Left cardiac atrium (tissue), 4 donors: ENCODE measurements around the gene BLNK. TPM values are rescaled to one million over a fixed set of nuclear protein-coding genes. Genes with fewer than 3 reads are reported as not detected.
"Not testable (repeated sequence)": the region's sequence is repeated elsewhere in the genome, so short reads cannot be mapped to it uniquely, and the experiment has no call there.

ENCODE experiments used
- ATAC-seq, 2 donors: fragments of 200-7000 bp; cut with Tn5 transposase; one replicate each; pipeline ENCODE4 v1.9.1; 2020; ENCODE audit warnings: mild to moderate bottlenecking in 2 of 2, moderate library complexity in 2 of 2
- DNase-seq: peaks from one replicate; pipeline ENCODE4 v3.0.0-alpha.2; 2020
- intact Hi-C, 2 donors: fragments of 100-400 bp; cut with DNase I; formaldehyde crosslinking; loops; one replicate each; pipeline versions ENCODE4 v1.14.1 to v1.15.1; 2022 to 2023
- total RNA-seq, 2 donors: library from RNA; stranded (reverse); fragmentation: NEBNext Ultra II Directional; extraction: Animal tissue kit (Norgen Biotek cat#: 25700); gene quantifications; one replicate each; pipeline ENCODE4 v1.2.1, GENCODE V29; 2021
- donor health status: DM: no; HTN: yes; CAD: no.
- donor health status: DM: no; HTN: yes; CAD: no; lungs with severe emphysema.
- donor health status: DM: yes; HTN: yes; CAD: no.
- donor health status: Dilated cardiomyopathy.

Gene BLNK
- total RNA-seq, 2 donors from 2014 or later, result 1.2 to 3.4 TPM

- ATAC-seq (no peak), DNase-seq (no peak)
- intact Hi-C loops, result no loop called here
These were observed 69.8 kb downstream of the BLNK start for GRCh38 chr10:96201525-96201924.

- intact Hi-C loops, DNase-seq, ATAC-seq: not testable (repeated sequence)
These were observed 81.9 kb downstream of the BLNK start for GRCh38 chr10:96189505-96189904.

GRCh38 chr10:96188916-96189315 lies 82.5 kb downstream of the BLNK start:
- ATAC-seq (no peak), DNase-seq (no peak)
- intact Hi-C loops, result no loop called here

GRCh38 chr10:96188421-96188820 lies 82.9 kb downstream of the BLNK start:
- intact Hi-C loops, result no loop called here
- no peak for ATAC-seq

GRCh38 chr10:96176985-96177384 lies 94.4 kb downstream of the BLNK start:
- ATAC-seq, result no peak

More at GRCh38 chr10:96188421-96188820, 82.9 kb downstream of the BLNK start:
- no peak for DNase-seq

GRCh38 chr10:96172666-96173065 lies 98.7 kb downstream of the BLNK start:
- no peak for DNase-seq
- intact Hi-C loops, result no loop called here
- no peak for ATAC-seq

More at GRCh38 chr10:96176985-96177384, 94.4 kb downstream of the BLNK start:
- no peak for DNase-seq
- intact Hi-C loops, result no loop called here

GRCh38 chr10:96170230-96170629 lies 101.1 kb downstream of the BLNK start:
- intact Hi-C loops, result no loop called here
- DNase-seq, result no peak
- no peak for ATAC-seq

- intact Hi-C loops, result no loop called here
- DNase-seq, result no peak
- no peak for ATAC-seq
These were observed 102.8 kb downstream of the BLNK start for GRCh38 chr10:96168546-96168945.

- ATAC-seq (no peak), DNase-seq (no peak)
- intact Hi-C loops, result no loop called here
These were observed 105.6 kb downstream of the BLNK start for GRCh38 chr10:96165726-96166125.

GRCh38 chr10:96153070-96153469 lies 118.3 kb downstream of the BLNK start:
- intact Hi-C loops, result no loop called here
- no peak for ATAC-seq
- DNase-seq, result no peak

GRCh38 chr10:96152437-96152836 lies 118.9 kb downstream of the BLNK start:
- intact Hi-C loops, result no loop called here
- ATAC-seq, result no peak

More at GRCh38 chr10:96152437-96152836, 118.9 kb downstream of the BLNK start:
- no peak for DNase-seq

Other genes with a start within 250 kb of the BLNK start
- 1 to 10 TPM; 3.0 to 5.1 TPM for gene CCNJ, start 228.0 kb downstream of the BLNK start, total RNA-seq
- gene ZNF518A, start 141.3 kb downstream of the BLNK start, total RNA-seq, result 10 to 100 TPM; 10.5 to 12.4 TPM
- gene DNTT, start 32.9 kb upstream of the BLNK start, total RNA-seq, result not detected
- gene OPALIN, start 87.4 kb upstream of the BLNK start, total RNA-seq, result not detected
- 10 to 100 TPM in 1 of 2 donors, 1 to 10 TPM in 1; 1.5 to 11.5 TPM for gene TLL2, start 242.4 kb upstream of the BLNK start, total RNA-seq